Spleen (tissue), 11 donors: ENCODE results near the gene TMEM150C. TPM values are rescaled to one million over a fixed set of nuclear protein-coding genes. Genes with fewer than 3 reads are reported as not detected.

Source experiments
- DNase-seq: peaks from one replicate; pipeline ENCODE4 v3.0.0-alpha.2; 2020
- H3K27ac ChIP-seq, 8 donors: fragments of 200-600 bp; sonication (generic) in 7 of 8; 1 replicate in 4 of 8; 2 replicates in 4 of 8; pipeline versions ENCODE4 v1.5.0 to v1.8.0; 2016 to 2021; ENCODE audit warnings: inconsistent platforms in 4 of 8, mild to moderate bottlenecking in 4 of 8, moderate library complexity in 1 of 8
- H3K27me3 ChIP-seq, 7 donors: fragments of 200-600 bp; sonication (generic) in 6 of 7; replicated peaks in 1 of 7; 1 replicate in 4 of 7; 2 replicates in 3 of 7; pipeline versions ENCODE4 v1.5.0 to v1.8.0; 2016 to 2021; ENCODE audit warnings: inconsistent platforms in 3 of 7, mild to moderate bottlenecking in 1 of 7
- H3K36me3 ChIP-seq, 6 donors: fragments of 200-600 bp; sonication (generic) in 5 of 6; 1 replicate in 4 of 6; 2 replicates in 2 of 6; pipeline versions ENCODE4 v1.5.0 to v1.8.0; 2016 to 2021; ENCODE audit warnings: inconsistent platforms in 2 of 6
- H3K4me1 ChIP-seq, 6 donors: fragments of 200-600 bp; sonication (generic) in 5 of 6; 1 replicate in 3 of 6; 2 replicates in 3 of 6; pipeline versions ENCODE4 v1.5.0 to v1.8.0; 2016 to 2021; ENCODE audit warnings: inconsistent platforms in 3 of 6
- H3K4me3 ChIP-seq, 8 donors: fragments of 200-600 bp; sonication (generic) in 7 of 8; 1 replicate in 4 of 8; 2 replicates in 4 of 8; pipeline versions ENCODE4 v1.5.0 to v1.8.0; 2016 to 2021; ENCODE audit warnings: inconsistent platforms in 4 of 8, mild to moderate bottlenecking in 4 of 8, moderate library complexity in 2 of 8
- H3K9me3 ChIP-seq, 8 donors: fragments of 200-600 bp; sonication (generic) in 7 of 8; 1 replicate in 4 of 8; 2 replicates in 4 of 8; pipeline versions ENCODE4 v1.5.0 to v1.8.0; 2016 to 2021; ENCODE audit warnings: inconsistent platforms in 4 of 8
- POLR2A ChIP-seq, 3 donors: fragments of 450-650 bp; IDR thresholded peaks; one replicate each; pipeline ENCODE4 v1.5.1; 2017; ENCODE audit warnings: antibody characterized with exemption in 3 of 3, mild to moderate bottlenecking in 1 of 3
- POLR2AphosphoS5 ChIP-seq, 3 donors: sonication (generic); formaldehyde crosslinking; IDR thresholded peaks; one replicate each; pipeline ENCODE4 v1.5.1; 2017; ENCODE audit warnings: antibody characterized with exemption in 3 of 3
- WGBS, 5 donors: extraction: QIAGEN DNeasy Blood & Tissue Kit in 3 of 5; methylation state at CpG; one replicate each; pipeline versions ENCODE4 v1.1.5 to v1.1.7; 2013 to 2018; 5-methylcytosine and 5-hydroxymethylcytosine counted together
- intact Hi-C: fragments of 100-400 bp; cut with DNase I; formaldehyde crosslinking; loops from one replicate; pipeline ENCODE4 v1.15.0; 2023; ENCODE audit warnings: low total_unique reads
- polyA plus RNA-seq, 3 donors: library from polyadenylated mRNA; stranded (reverse); fragments of 200-250 nt; gene quantifications; one replicate each; pipeline ENCODE4 v1.2.1, GENCODE V29; 2013
- total RNA-seq, 7 donors: library from RNA; depleted of rRNA in 3 of 7; stranded (reverse); fragments of >200 nt in 3 of 7; fragmentation: NEBNext Ultra II Directional in 4 of 7; extraction: Animal tissue kit (Norgen Biotek cat#: 25700) in 4 of 7; gene quantifications; one replicate each; pipeline versions ENCODE4 v1.1.0 to v1.2.1, GENCODE V29; 2016 to 2021
- TF ChIP-seq, protein P1 (sequence below), 11 experiments: fragments of 200-600 bp in 7 of 11; fragments of 450-650 bp in 4 of 11; sonication (generic) in 4 of 11; IDR thresholded peaks in 8 of 11; conservative IDR thresholded peaks in 3 of 11; 1 replicate in 7 of 11; 2 replicates in 4 of 11; pipeline versions ENCODE4 v1.4.0 to v1.8.0; 2016 to 2021; ENCODE audit warnings: antibody characterized with exemption in 11 of 11, inconsistent platforms in 4 of 11, mild to moderate bottlenecking in 1 of 11
- donor health status: healthy with polysubstance abuse.
- donor health status: DM: no; HTN: no; CAD: no; lungs with moderate emphysema.
- donor health status: DM: no; HTN: no; CAD: no.
- donor health status: Bipolar disorder and iron deficiency.
- donor health status: healthy.
- donor health status: DM: no; HTN: no; CAD: no.
- donor health status: DM: yes; HTN: yes; CAD: no.

TMEM150C gene
- total and polyA plus RNA-seq, 10 donors = 3.6 to 26.0 (median 9.4) TPM

DNA sequence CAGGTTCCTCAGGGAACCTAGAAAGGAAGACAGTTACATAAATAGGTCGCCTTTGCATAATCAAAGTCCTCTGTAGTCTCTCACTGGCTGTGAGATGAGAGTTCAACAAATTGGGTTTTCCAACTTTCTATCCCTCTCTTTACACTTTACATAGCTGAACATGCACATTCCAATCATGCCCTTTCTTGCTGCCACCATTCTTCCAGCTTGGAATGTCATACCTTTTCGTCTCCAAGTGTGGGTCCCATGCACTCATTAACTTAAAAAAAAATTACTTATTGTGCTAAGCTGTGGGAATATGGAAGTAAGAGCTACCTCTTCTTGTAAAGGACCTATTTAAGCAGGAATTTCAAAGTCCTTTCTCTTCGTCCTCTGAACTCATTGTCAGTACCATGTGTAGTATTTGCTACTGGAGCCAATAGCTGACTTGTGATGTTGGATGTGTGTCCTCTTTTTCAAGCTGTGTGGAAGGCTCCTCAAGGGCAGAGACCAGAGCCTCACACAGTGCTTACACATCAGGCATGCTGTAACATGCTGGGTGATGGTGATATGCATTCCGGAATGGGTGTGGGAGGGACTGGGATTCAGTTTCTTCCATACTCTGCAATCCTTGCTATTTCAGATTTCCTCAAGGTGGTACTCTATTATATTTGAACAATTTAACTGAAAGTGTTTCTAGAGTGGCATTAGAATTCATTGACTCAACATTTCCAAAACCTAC lies 124.3 kb downstream of the TMEM150C start:
- no peak for DNase-seq
- Histone ChIP-seq H3K36me3 (peaks cover 0 to 25% (median 0%) of the 10 kb centered on the region in 6 donors), H3K4me3 (no peak overlapping the region), H3K27me3 (no peaks in the 10 kb centered on the region), H3K27ac (no peak overlapping the region), H3K9me3 (no peaks in the 10 kb centered on the region), H3K4me1 (peaks cover 7 to 81% (median 22%) of the 10 kb centered on the region in 6 donors)
- TF ChIP-seq POLR2AphosphoS5 (IDR thresholded peaks at IDR 0.05) (no peak), POLR2A (IDR thresholded peaks at IDR 0.05) (no peak)
- TF ChIP-seq, protein P1, sequence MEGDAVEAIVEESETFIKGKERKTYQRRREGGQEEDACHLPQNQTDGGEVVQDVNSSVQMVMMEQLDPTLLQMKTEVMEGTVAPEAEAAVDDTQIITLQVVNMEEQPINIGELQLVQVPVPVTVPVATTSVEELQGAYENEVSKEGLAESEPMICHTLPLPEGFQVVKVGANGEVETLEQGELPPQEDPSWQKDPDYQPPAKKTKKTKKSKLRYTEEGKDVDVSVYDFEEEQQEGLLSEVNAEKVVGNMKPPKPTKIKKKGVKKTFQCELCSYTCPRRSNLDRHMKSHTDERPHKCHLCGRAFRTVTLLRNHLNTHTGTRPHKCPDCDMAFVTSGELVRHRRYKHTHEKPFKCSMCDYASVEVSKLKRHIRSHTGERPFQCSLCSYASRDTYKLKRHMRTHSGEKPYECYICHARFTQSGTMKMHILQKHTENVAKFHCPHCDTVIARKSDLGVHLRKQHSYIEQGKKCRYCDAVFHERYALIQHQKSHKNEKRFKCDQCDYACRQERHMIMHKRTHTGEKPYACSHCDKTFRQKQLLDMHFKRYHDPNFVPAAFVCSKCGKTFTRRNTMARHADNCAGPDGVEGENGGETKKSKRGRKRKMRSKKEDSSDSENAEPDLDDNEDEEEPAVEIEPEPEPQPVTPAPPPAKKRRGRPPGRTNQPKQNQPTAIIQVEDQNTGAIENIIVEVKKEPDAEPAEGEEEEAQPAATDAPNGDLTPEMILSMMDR (IDR thresholded peaks at IDR 0.05 in 8 of 11, conservative IDR thresholded peaks at IDR 0.05 in 3 of 11) = no peak
- intact Hi-C loops = no loop called here
- WGBS, 5 donors = 83 to 93% (median 90%) methylated on average over 4 of the region's 4 CpGs

- intact Hi-C loops = no loop called here
- peaks cover 13 to 87% (median 28%) of the 10 kb centered on the region in 6 donors for H3K4me1 ChIP-seq
- no peak overlapping the region for H3K27ac ChIP-seq
- H3K4me3 ChIP-seq = no peak overlapping the region
- 94 to 99% (median 95%) methylated on average over 4 of the region's 4 CpGs for WGBS, 5 donors
- TF ChIP-seq POLR2A (IDR thresholded peaks at IDR 0.05) (no peak), POLR2AphosphoS5 (IDR thresholded peaks at IDR 0.05) (no peak)
- TF ChIP-seq, protein P1 (IDR thresholded peaks at IDR 0.05 in 8 of 11, conservative IDR thresholded peaks at IDR 0.05 in 3 of 11) = no peak
- peaks cover 0 to 25% (median 0%) of the 10 kb centered on the region in 6 donors for H3K36me3 ChIP-seq
- no peak for DNase-seq
- no peaks in the 10 kb centered on the region for H3K9me3 ChIP-seq
- no peaks in the 10 kb centered on the region for H3K27me3 ChIP-seq
Observed at GRCh38 chr4:82436780-82437179, 125.0 kb downstream of the TMEM150C start.

- WGBS, 5 donors = 90 to 96% (median 94%) methylated on average over 5 of the region's 5 CpGs
- intact Hi-C loops = no loop called here
- H3K9me3 ChIP-seq = no peaks in the 10 kb centered on the region
- H3K4me3 ChIP-seq = no peak overlapping the region
- TF ChIP-seq, protein P1 (IDR thresholded peaks at IDR 0.05 in 8 of 11, conservative IDR thresholded peaks at IDR 0.05 in 3 of 11) = no peak
- TF ChIP-seq POLR2AphosphoS5 (IDR thresholded peaks at IDR 0.05) = no peak
- no peak for TF ChIP-seq POLR2A (IDR thresholded peaks at IDR 0.05)
- no peak overlapping the region for H3K27ac ChIP-seq
- peaks cover 0 to 25% (median 0%) of the 10 kb centered on the region in 6 donors for H3K36me3 ChIP-seq
- no peaks in the 10 kb centered on the region for H3K27me3 ChIP-seq
- DNase-seq = no peak
- peaks cover 20 to 87% (median 35%) of the 10 kb centered on the region in 6 donors for H3K4me1 ChIP-seq
Observed at GRCh38 chr4:82436130-82436529, 125.7 kb downstream of the TMEM150C start.

DNA sequence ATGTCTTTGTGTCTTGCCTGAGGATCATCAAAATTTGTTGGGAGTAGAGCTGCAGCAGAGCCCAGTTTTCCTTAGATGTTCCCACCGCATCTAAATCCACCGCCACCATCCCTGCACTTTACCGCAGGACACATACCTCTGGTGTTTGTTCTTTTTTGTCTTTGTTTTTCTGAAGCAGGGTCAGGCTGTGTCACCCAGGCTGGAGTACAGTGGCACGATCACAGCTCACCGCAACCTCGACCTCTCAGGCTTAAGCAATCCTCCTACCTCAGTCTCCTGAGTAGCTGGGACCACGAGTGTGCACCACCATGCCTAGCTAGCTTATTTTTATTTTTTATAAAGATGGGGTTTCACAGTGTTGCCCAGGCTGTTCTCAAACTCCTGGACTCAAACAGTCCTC lies 126.8 kb downstream of the TMEM150C start:
- Histone ChIP-seq H3K9me3 (no peaks in the 10 kb centered on the region), H3K4me1 (peaks cover 20 to 81% (median 33%) of the 10 kb centered on the region in 6 donors), H3K4me3 (no peak overlapping the region), H3K27ac (no peak overlapping the region), H3K27me3 (no peaks in the 10 kb centered on the region), H3K36me3 (peaks cover 0 to 25% (median 0%) of the 10 kb centered on the region in 6 donors)
- TF ChIP-seq POLR2AphosphoS5 (IDR thresholded peaks at IDR 0.05) = no peak
- TF ChIP-seq, protein P1 (IDR thresholded peaks at IDR 0.05 in 8 of 11, conservative IDR thresholded peaks at IDR 0.05 in 3 of 11) = no peak
- TF ChIP-seq POLR2A (IDR thresholded peaks at IDR 0.05) = no peak
- intact Hi-C loops = no loop called here
- 92 to 96% (median 95%) methylated on average over 7 of the region's 7 CpGs for WGBS, 5 donors
- DNase-seq = no peak
